ENCODE data around the gene STAB2. TPM values are rescaled to one million over a fixed set of nuclear protein-coding genes. Genes with fewer than 3 reads are reported as not detected.

The STAB2 gene
- polyA plus RNA-seq, 3 donors: not detected

GRCh38 chr12:103560604-103561101 lies 26.4 kb upstream of the STAB2 start:
- TF ChIP-seq, protein P1, sequence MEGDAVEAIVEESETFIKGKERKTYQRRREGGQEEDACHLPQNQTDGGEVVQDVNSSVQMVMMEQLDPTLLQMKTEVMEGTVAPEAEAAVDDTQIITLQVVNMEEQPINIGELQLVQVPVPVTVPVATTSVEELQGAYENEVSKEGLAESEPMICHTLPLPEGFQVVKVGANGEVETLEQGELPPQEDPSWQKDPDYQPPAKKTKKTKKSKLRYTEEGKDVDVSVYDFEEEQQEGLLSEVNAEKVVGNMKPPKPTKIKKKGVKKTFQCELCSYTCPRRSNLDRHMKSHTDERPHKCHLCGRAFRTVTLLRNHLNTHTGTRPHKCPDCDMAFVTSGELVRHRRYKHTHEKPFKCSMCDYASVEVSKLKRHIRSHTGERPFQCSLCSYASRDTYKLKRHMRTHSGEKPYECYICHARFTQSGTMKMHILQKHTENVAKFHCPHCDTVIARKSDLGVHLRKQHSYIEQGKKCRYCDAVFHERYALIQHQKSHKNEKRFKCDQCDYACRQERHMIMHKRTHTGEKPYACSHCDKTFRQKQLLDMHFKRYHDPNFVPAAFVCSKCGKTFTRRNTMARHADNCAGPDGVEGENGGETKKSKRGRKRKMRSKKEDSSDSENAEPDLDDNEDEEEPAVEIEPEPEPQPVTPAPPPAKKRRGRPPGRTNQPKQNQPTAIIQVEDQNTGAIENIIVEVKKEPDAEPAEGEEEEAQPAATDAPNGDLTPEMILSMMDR (IDR thresholded peaks at IDR 0.05): no peak
- H4K20me1 ChIP-seq (ENCODE audit: insufficient read depth, low read length): no peaks in the 10 kb centered on the region
- peaks cover 3 to 15% (median 10%) of the 10 kb centered on the region in 7 donors for H3K9me3 Mint-ChIP-seq
- H3K9ac ChIP-seq (ENCODE audit: insufficient read depth, low read length, poor library complexity, severe bottlenecking): no peak overlapping the region
- H3K27ac Mint-ChIP-seq: no peak overlapping the region
- no peak overlapping the region for H3K4me2 ChIP-seq (replicated peaks; ENCODE audit: extremely low read depth, low read length, poor library complexity, severe bottlenecking)
- no peaks in the 10 kb centered on the region for H3K36me3 ChIP-seq (replicated peaks in 1 of 2; ENCODE audit: control insufficient read depth in 1 of 2, insufficient read depth in 2 of 2, low read length in 2 of 2)
- DNase-seq: no peak
- no peaks in the 10 kb centered on the region for H3K4me1 Mint-ChIP-seq
- H3K4me3 Mint-ChIP-seq: no peak overlapping the region
- intact Hi-C loops (cut with micrococcal nuclease): no loop called here
- WGBS (ENCODE audit: insufficient coverage): 100% methylated on average over 1 of the region's 2 CpGs
- H3K36me3 Mint-ChIP-seq: no peaks in the 10 kb centered on the region
- H3K27me3 ChIP-seq (ENCODE audit: control insufficient read depth in 2 of 2, insufficient read depth in 2 of 2, low read length in 2 of 2): no peaks in the 10 kb centered on the region
- H3K27me3 Mint-ChIP-seq (ENCODE audit: low read depth in 3 of 3): peaks cover 1 to 5% (median 4%) of the 10 kb centered on the region in 3 donors
- H3K4me3 ChIP-seq (replicated peaks in 1 of 3; ENCODE audit: low read depth in 2 of 3, low read length in 3 of 3): no peak overlapping the region
- H3K27ac ChIP-seq (ENCODE audit: low read depth in 1 of 2, low read length in 2 of 2): no peak overlapping the region
- no peaks in the 10 kb centered on the region for H3K4me1 ChIP-seq (ENCODE audit: control insufficient read depth in 1 of 2, insufficient read depth in 2 of 2, low read length in 2 of 2)
- peaks cover 8 to 13% of the 10 kb centered on the region in 2 donors for H3K9me3 ChIP-seq (replicated peaks in 1 of 2; ENCODE audit: control insufficient read depth in 1 of 2, insufficient read depth in 1 of 2, low read length in 2 of 2)
- no peaks in the 10 kb centered on the region for H3K79me2 ChIP-seq (ENCODE audit: insufficient read depth, low read length)
- no peak overlapping the region for H2AFZ ChIP-seq (ENCODE audit: insufficient read depth, low read depth, low read length, poor library complexity, severe bottlenecking)

GRCh38 chr12:103561174-103561573 lies 25.9 kb upstream of the STAB2 start:
- Histone ChIP-seq H3K36me3 (replicated peaks in 1 of 2; ENCODE audit: control insufficient read depth in 1 of 2, insufficient read depth in 2 of 2, low read length in 2 of 2) (no peaks in the 10 kb centered on the region), H3K27me3 (ENCODE audit: control insufficient read depth in 2 of 2, insufficient read depth in 2 of 2, low read length in 2 of 2) (no peaks in the 10 kb centered on the region), H4K20me1 (ENCODE audit: insufficient read depth, low read length) (no peaks in the 10 kb centered on the region), H3K4me1 (ENCODE audit: control insufficient read depth in 1 of 2, insufficient read depth in 2 of 2, low read length in 2 of 2) (no peaks in the 10 kb centered on the region), H3K9me3 (replicated peaks in 1 of 2; ENCODE audit: control insufficient read depth in 1 of 2, insufficient read depth in 1 of 2, low read length in 2 of 2) (peaks cover 9 to 13% of the 10 kb centered on the region in 2 donors), H3K27ac (ENCODE audit: low read depth in 1 of 2, low read length in 2 of 2) (no peak overlapping the region), H3K9ac (ENCODE audit: insufficient read depth, low read length, poor library complexity, severe bottlenecking) (no peak overlapping the region), H3K4me3 (replicated peaks in 1 of 3; ENCODE audit: low read depth in 2 of 3, low read length in 3 of 3) (no peak overlapping the region), H3K79me2 (ENCODE audit: insufficient read depth, low read length) (no peaks in the 10 kb centered on the region), H3K4me2 (replicated peaks; ENCODE audit: extremely low read depth, low read length, poor library complexity, severe bottlenecking) (no peak overlapping the region), H2AFZ (ENCODE audit: insufficient read depth, low read depth, low read length, poor library complexity, severe bottlenecking) (no peak overlapping the region)
- H3K9me3 Mint-ChIP-seq: peaks cover 6 to 17% (median 16%) of the 10 kb centered on the region in 7 donors
- intact Hi-C loops (cut with micrococcal nuclease): no loop called here
- WGBS (ENCODE audit: insufficient coverage): 96% methylated on average over 4 of the region's 5 CpGs
- no peaks in the 10 kb centered on the region for H3K4me1 Mint-ChIP-seq
- H3K27me3 Mint-ChIP-seq (ENCODE audit: low read depth in 3 of 3): peaks cover 1 to 5% (median 5%) of the 10 kb centered on the region in 3 donors
- no peaks in the 10 kb centered on the region for H3K36me3 Mint-ChIP-seq
- no peak for DNase-seq
- H3K4me3 Mint-ChIP-seq: no peak overlapping the region
- TF ChIP-seq, protein P1 (IDR thresholded peaks at IDR 0.05): no peak
- H3K27ac Mint-ChIP-seq: no peak overlapping the region

Data from CD14-positive monocyte (primary cell).